ENCODE results near the gene ETS1. TPM values are rescaled to one million over a fixed set of nuclear protein-coding genes. Genes with fewer than 3 reads are reported as not detected.
A peak's percentile ranks its signal among the peaks of the same experiment; 100 is the strongest.

ETS1 gene
- total and polyA plus RNA-seq, 4 donors: 20.7 to 154 (median 78.7) TPM

GRCh38 chr11:128628686-128629085 lies 41.3 kb upstream of the ETS1 start:
- H3K27ac ChIP-seq (ENCODE audit: low read depth in 1 of 2, low read length in 1 of 2): peak overlapping the region in 1 of 2 donors; percentile 38
- peaks cover 0 to 21% (median 5%) of the 10 kb centered on the region in 5 donors for H3K4me1 ChIP-seq (ENCODE audit: control insufficient read depth in 5 of 5, insufficient read depth in 5 of 5, low read length in 5 of 5)
- H3K4me3 ChIP-seq: no peak overlapping the region
- no peaks in the 10 kb centered on the region for H3K9me3 ChIP-seq (ENCODE audit: control insufficient read depth in 4 of 4, insufficient read depth in 3 of 4, low read length in 3 of 4)
- TF ChIP-seq CTCF (IDR thresholded peaks at IDR 0.05; ENCODE audit: control extremely low read depth, extremely low read depth): no peak
- no peaks in the 10 kb centered on the region for H3K27me3 ChIP-seq (ENCODE audit: control insufficient read depth in 3 of 3, insufficient read depth in 3 of 3, low read length in 2 of 3)
- H3K36me3 ChIP-seq (ENCODE audit: control insufficient read depth in 4 of 4, insufficient read depth in 4 of 4, low read length in 4 of 4): no peaks in the 10 kb centered on the region
- 88 to 89% methylated on average over 7 of the region's 7 CpGs for WGBS, 2 donors
- no peak for ATAC-seq (ENCODE audit: insufficient read depth, low FRiP score)
- DNase-seq: no peak
- H3K9ac ChIP-seq (ENCODE audit: insufficient read depth in 1 of 2, low read length in 2 of 2): no peak overlapping the region

GRCh38 chr11:128628325-128628673 lies 40.9 kb upstream of the ETS1 start:
- peaks cover 0 to 21% (median 5%) of the 10 kb centered on the region in 5 donors for H3K4me1 ChIP-seq (ENCODE audit: control insufficient read depth in 5 of 5, insufficient read depth in 5 of 5, low read length in 5 of 5)
- H3K27me3 ChIP-seq (ENCODE audit: control insufficient read depth in 3 of 3, insufficient read depth in 3 of 3, low read length in 2 of 3): no peaks in the 10 kb centered on the region
- DNase-seq (no peak), ATAC-seq (ENCODE audit: insufficient read depth, low FRiP score) (no peak)
- TF ChIP-seq CTCF (IDR thresholded peaks at IDR 0.05; ENCODE audit: control extremely low read depth, extremely low read depth): no peak
- H3K36me3 ChIP-seq (ENCODE audit: control insufficient read depth in 4 of 4, insufficient read depth in 4 of 4, low read length in 4 of 4): no peaks in the 10 kb centered on the region
- no peaks in the 10 kb centered on the region for H3K9me3 ChIP-seq (ENCODE audit: control insufficient read depth in 4 of 4, insufficient read depth in 3 of 4, low read length in 3 of 4)
- H3K9ac ChIP-seq (ENCODE audit: insufficient read depth in 1 of 2, low read length in 2 of 2): no peak overlapping the region
- H3K27ac ChIP-seq (ENCODE audit: low read depth in 1 of 2, low read length in 1 of 2): peak overlapping the region in 1 of 2 donors; percentile 8
- H3K4me3 ChIP-seq: no peak overlapping the region
- WGBS, 2 donors: 81 to 88% methylated on average over 5 of the region's 5 CpGs

GRCh38 chr11:128627666-128628324 lies 40.4 kb upstream of the ETS1 start:
- peaks cover 0 to 21% (median 5%) of the 10 kb centered on the region in 5 donors for H3K4me1 ChIP-seq (ENCODE audit: control insufficient read depth in 5 of 5, insufficient read depth in 5 of 5, low read length in 5 of 5)
- DNase-seq (peak in 2 of 3 donors; percentile 50 to 60), ATAC-seq (ENCODE audit: insufficient read depth, low FRiP score) (no peak)
- no peak overlapping the region for H3K4me3 ChIP-seq
- H3K27me3 ChIP-seq (ENCODE audit: control insufficient read depth in 3 of 3, insufficient read depth in 3 of 3, low read length in 2 of 3): no peaks in the 10 kb centered on the region
- peak overlapping the region in 1 of 2 donors; percentile 8 for H3K27ac ChIP-seq (ENCODE audit: low read depth in 1 of 2, low read length in 1 of 2)
- H3K9me3 ChIP-seq (ENCODE audit: control insufficient read depth in 4 of 4, insufficient read depth in 3 of 4, low read length in 3 of 4): no peaks in the 10 kb centered on the region
- H3K9ac ChIP-seq (ENCODE audit: insufficient read depth in 1 of 2, low read length in 2 of 2): no peak overlapping the region
- TF ChIP-seq CTCF (IDR thresholded peaks at IDR 0.05; ENCODE audit: control extremely low read depth, extremely low read depth): no peak
- H3K36me3 ChIP-seq (ENCODE audit: control insufficient read depth in 4 of 4, insufficient read depth in 4 of 4, low read length in 4 of 4): no peaks in the 10 kb centered on the region
- 78 to 79% methylated on average over 7 of the region's 7 CpGs for WGBS, 2 donors

All from lung (tissue), 12 donors.